LNCAP (cell line): ENCODE results near the gene LRRC42.

Experiments
- CTCF ChIP-seq: fragments of 450-650 bp; IDR thresholded peaks from 2 replicates; pipeline ENCODE4 v1.5.1; 2017; ENCODE audit warnings: mild to moderate bottlenecking

The LRRC42 gene

GRCh38 chr1:53943090-53943489, 3.1 kb upstream of the LRRC42 start:
- TF ChIP-seq CTCF = no peak

- no peak for TF ChIP-seq CTCF
Observed at GRCh38 chr1:53943490-53944043, 2.6 kb upstream of the LRRC42 start.

DNA sequence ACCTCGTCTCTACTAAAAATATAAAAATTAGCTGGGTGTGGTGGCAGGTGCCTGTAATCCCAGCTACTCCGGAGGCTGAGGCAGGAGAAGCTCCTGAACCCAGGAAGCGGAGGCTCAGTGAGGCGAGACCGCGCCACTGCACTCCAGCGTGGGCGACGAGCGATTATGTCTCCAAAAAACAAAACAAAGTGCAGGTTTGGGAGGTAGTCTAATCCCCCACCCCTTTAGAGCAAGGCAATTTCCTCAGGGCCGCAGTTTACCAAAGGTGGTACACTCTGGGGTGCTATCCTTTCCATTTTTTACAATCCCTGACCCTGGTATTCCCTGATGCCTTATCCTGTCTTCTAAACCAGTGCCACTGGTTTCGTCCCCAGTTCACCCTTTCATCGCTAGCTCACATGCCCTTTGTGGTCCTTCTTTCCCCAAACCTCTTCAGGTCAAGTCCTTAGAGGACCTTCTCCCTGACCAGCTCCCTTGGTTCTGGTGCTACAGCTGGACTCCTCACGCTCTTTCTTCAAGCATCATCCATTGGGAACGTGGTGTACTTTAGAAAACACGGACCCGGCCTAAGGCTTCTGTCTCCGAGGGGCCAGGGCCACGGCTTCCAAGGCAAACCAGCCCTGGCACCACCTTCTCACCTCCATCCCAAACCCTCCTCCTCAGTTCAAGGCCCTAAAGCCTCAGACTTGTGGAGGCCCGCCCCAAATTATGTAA, 1.5 kb upstream of the LRRC42 start:
- no peak for TF ChIP-seq CTCF

DNA sequence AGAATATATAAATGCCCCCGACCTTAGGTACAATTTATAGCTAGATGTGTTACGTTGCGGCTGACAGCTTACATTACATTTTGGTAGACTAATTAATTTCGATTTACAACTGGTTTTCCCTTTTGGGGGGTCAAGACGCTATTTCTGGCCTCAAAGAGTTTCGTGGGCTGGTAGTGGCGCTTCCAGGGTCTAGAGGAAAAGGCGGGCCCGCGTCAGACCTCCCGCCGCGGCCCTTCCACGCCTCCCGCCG, 1.0 kb upstream of the LRRC42 start:
- TF ChIP-seq CTCF = no peak

DNA sequence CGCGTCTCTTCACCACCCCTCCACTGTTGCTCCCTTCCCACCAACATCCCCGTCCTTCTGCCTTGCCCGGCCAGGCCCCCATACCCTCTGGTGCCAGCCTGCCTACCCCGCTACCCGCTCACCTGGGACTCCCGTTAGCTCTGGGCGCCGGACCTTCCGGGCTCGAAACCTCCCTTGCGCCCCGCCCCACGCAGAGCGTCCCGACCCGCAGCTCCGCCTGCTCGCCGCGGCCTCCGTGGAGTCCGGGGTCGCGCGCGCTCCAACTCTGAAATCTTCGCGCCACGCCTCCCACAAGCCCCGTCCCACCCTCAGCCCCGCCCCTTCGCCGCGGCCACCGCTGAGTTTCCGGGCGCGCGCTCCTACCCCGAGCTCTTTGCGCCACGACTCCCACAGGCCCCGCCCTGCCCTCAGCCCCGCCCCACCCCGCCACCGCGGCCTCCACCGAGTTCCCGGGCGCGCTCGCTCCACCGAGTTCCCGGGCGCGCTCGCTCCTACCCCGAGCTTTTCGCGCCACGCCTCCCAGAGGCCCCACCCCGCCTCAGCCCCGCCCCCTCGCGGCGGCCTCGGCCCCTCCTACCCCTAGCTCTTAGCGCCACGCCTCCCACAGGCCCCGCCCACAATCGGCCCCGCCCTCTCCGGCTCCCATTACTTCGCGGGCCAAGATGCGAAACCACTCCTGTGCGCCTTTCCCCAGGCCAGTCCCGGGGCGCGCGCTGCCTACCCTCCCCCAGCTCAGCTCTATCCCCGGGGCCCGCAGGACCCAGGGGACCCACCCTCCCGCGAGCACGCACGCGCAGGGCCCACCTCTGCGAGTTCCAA, 508 bp upstream of the LRRC42 start, which contains the start of gene IFT25:
TSS of gene IFT25 (minus strand) at position 267 of the 819 bp plus-strand sequence. CDS start 5,617 bp downstream, outside the sequence.
- no peak for TF ChIP-seq CTCF

DNA sequence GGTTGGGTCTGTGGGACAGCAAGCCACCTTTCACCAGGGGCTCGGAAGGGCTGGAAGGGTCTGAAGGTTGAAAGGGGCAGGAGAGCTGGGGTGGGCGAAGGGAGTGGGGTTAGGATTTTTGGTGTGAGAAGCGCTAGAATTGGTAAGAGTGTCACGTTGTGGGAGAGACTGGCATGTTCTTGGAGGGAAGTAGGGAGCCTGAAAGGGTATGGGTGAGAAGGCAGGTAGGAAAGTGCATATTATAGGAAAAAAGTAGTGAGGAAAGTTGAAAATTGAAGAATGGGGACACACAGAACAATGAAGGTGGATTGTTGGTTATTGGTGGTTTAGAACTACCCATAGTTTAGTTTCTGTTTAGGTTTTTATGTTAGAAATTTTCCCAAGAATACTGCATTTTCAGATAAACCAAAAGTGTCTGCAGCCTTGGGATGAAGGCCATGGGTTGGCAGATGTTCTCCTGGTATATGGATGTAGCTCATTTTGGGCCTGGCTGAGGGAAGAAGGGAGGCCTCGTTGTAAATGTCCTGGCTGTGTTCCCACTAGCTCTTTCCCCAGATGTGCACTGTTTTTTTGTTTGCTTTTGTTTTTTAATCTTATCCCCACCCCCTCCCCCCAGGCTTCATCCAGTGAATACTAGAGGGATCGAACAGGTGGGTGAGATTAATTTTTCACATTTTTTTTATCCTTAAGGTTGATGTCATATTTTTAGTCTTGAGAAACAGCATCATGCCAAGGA, 1.2 kb downstream of the LRRC42 start:
- TF ChIP-seq CTCF = no peak

- no peak for TF ChIP-seq CTCF
Observed at GRCh38 chr1:53948291-53948690, 2.1 kb downstream of the LRRC42 start.
